H9 (cell line): ENCODE results near the gene PRPF8. TPM values are rescaled to one million over a fixed set of nuclear protein-coding genes. Genes with fewer than 3 reads are reported as not detected.

Experiments
- DNase-seq: peaks from one replicate; pipeline ENCODE4 v3.0.0-alpha.2; 2017
- H2AFZ ChIP-seq: one replicate; pipeline ENCODE4 v1.6.1; 2013; ENCODE audit warnings: mild to moderate bottlenecking, low read length, control low read depth, moderate library complexity
- H2AK5ac ChIP-seq: 2 replicates; pipeline ENCODE4 v1.6.1; 2013; ENCODE audit warnings: low read length, control low read depth, mixed read lengths; ENCODE audit not compliant: insufficient read length
- H2BK120ac ChIP-seq: one replicate; pipeline ENCODE4 v1.6.1; 2013; ENCODE audit warnings: low read depth, mild to moderate bottlenecking, low read length, control low read depth, inconsistent platforms; ENCODE audit not compliant: poor library complexity, severe bottlenecking
- H2BK12ac ChIP-seq: 2 replicates; pipeline ENCODE4 v1.6.1; 2013; ENCODE audit warnings: low read length, control low read depth, mixed read lengths, low read depth; ENCODE audit not compliant: insufficient read length
- H2BK15ac ChIP-seq: 2 replicates; pipeline ENCODE4 v1.6.1; 2013; ENCODE audit warnings: low read depth, low read length, control low read depth
- H2BK20ac ChIP-seq: one replicate; pipeline ENCODE4 v1.6.1; 2013; ENCODE audit warnings: low read depth, mild to moderate bottlenecking, low read length, control low read depth, inconsistent platforms; ENCODE audit not compliant: poor library complexity, severe bottlenecking
- H2BK5ac ChIP-seq: 2 replicates; pipeline ENCODE4 v1.6.1; 2013; ENCODE audit warnings: low read length, control low read depth, mixed read lengths; ENCODE audit not compliant: insufficient read length
- H3K14ac ChIP-seq: 2 replicates; pipeline ENCODE4 v1.6.1; 2013; ENCODE audit warnings: low read length, control low read depth; ENCODE audit not compliant: insufficient read depth
- H3K18ac ChIP-seq: 2 replicates; pipeline ENCODE4 v1.6.1; 2013; ENCODE audit warnings: low read depth, mild to moderate bottlenecking, mixed read lengths, low read length, control low read depth; ENCODE audit not compliant: insufficient read length
- H3K23ac ChIP-seq: 2 replicates; pipeline ENCODE4 v1.6.1; 2013; ENCODE audit warnings: low read length, control low read depth, mixed read lengths, low read depth; ENCODE audit not compliant: insufficient read length
- H3K23me2 ChIP-seq: 2 replicates; pipeline ENCODE4 v1.6.1; 2013; ENCODE audit warnings: low read depth, mild to moderate bottlenecking, mixed read lengths, low read length, control low read depth; ENCODE audit not compliant: insufficient read length, poor library complexity, severe bottlenecking
- H3K27ac ChIP-seq: 2 replicates; pipeline ENCODE4 v1.5.1; 2013; ENCODE audit warnings: low read length, control low read depth, mixed read lengths, low read depth; ENCODE audit not compliant: insufficient read length
- H3K27me3 ChIP-seq: 2 replicates; pipeline ENCODE4 v1.6.1; 2013; ENCODE audit warnings: low read length, control low read depth, inconsistent platforms; ENCODE audit not compliant: insufficient read depth
- H3K4ac ChIP-seq: 2 replicates; pipeline ENCODE4 v1.6.1; 2013; ENCODE audit warnings: low read depth, mild to moderate bottlenecking, control low read depth, inconsistent platforms, low read length, moderate library complexity
- H3K4me1 ChIP-seq: 2 replicates; pipeline ENCODE4 v1.6.1; 2013; ENCODE audit warnings: low read length, control low read depth, inconsistent platforms; ENCODE audit not compliant: insufficient read depth
- H3K4me2 ChIP-seq: 2 replicates; pipeline ENCODE4 v1.6.1; 2013; ENCODE audit warnings: low read length, control low read depth, mixed read lengths; ENCODE audit not compliant: insufficient read length, insufficient read depth
- H3K56ac ChIP-seq: 2 replicates; pipeline ENCODE4 v1.6.1; 2013; ENCODE audit warnings: low read depth, mild to moderate bottlenecking, mixed read lengths, low read length, control low read depth; ENCODE audit not compliant: insufficient read length
- H3K79me1 ChIP-seq: 2 replicates; pipeline ENCODE4 v1.6.1; 2013; ENCODE audit warnings: low read depth, mild to moderate bottlenecking, moderate library complexity, low read length, control low read depth, inconsistent platforms; ENCODE audit not compliant: insufficient read depth, poor library complexity, severe bottlenecking
- H3K79me2 ChIP-seq: 2 replicates; pipeline ENCODE4 v1.6.1; 2013; ENCODE audit warnings: low read length, control low read depth, inconsistent platforms; ENCODE audit not compliant: insufficient read depth
- H3K9ac ChIP-seq: 2 replicates; pipeline ENCODE4 v1.6.1; 2013; ENCODE audit warnings: low read length, control low read depth, mixed read lengths; ENCODE audit not compliant: insufficient read length; ENCODE audit errors: extremely low read depth
- H3K9me3 ChIP-seq: one replicate; pipeline ENCODE4 v1.6.1; 2013; ENCODE audit warnings: low read depth, low read length, inconsistent platforms; ENCODE audit not compliant: control insufficient read depth
- H3T11ph ChIP-seq: one replicate; pipeline ENCODE4 v1.6.1; 2013; ENCODE audit warnings: mild to moderate bottlenecking, low read length, control low read depth, inconsistent platforms
- H4K20me1 ChIP-seq: one replicate; pipeline ENCODE4 v1.6.1; 2013; ENCODE audit not compliant: control insufficient read depth, insufficient read length, insufficient read depth
- H4K5ac ChIP-seq: 2 replicates; pipeline ENCODE4 v1.6.1; 2013; ENCODE audit warnings: low read depth, mild to moderate bottlenecking, mixed read lengths, low read length, control low read depth; ENCODE audit not compliant: insufficient read length
- H4K8ac ChIP-seq: replicated peaks from 2 replicates; pipeline ENCODE4 v1.6.1; 2013; ENCODE audit warnings: low read length, control low read depth, mixed read lengths, low read depth; ENCODE audit not compliant: insufficient read length
- H4K91ac ChIP-seq: 2 replicates; pipeline ENCODE4 v1.6.1; 2013; ENCODE audit warnings: low read depth, mild to moderate bottlenecking, moderate library complexity, mixed read lengths, low read length, control low read depth; ENCODE audit not compliant: insufficient read length
- H3K27ac Mint-ChIP-seq, 3 experiments: 2 replicates in 2 of 3; 3 replicates in 1 of 3; pipeline ENCODE4 v1.8.0; 2020 to 2021; ENCODE audit warnings: mixed read lengths in 3 of 3, mild to moderate bottlenecking in 1 of 3, moderate library complexity in 1 of 3
- H3K27me3 Mint-ChIP-seq: 2 replicates; pipeline ENCODE4 v1.8.0; 2021; ENCODE audit warnings: low read depth, mild to moderate bottlenecking, moderate library complexity, mixed read lengths
- H3K36me3 Mint-ChIP-seq, 3 experiments: 2 replicates in 2 of 3; 3 replicates in 1 of 3; pipeline ENCODE4 v1.8.0; 2020 to 2021; ENCODE audit warnings: low read depth in 3 of 3, mixed read lengths in 3 of 3; ENCODE audit not compliant: insufficient read depth in 1 of 3
- H3K4me1 Mint-ChIP-seq, 2 experiments: 2 replicates each; pipeline ENCODE4 v1.8.0; 2020; ENCODE audit warnings: mixed read lengths in 2 of 2
- H3K4me3 Mint-ChIP-seq, 2 experiments: 2 replicates in 1 of 2; 3 replicates in 1 of 2; pipeline ENCODE4 v1.8.0; 2020 to 2021; ENCODE audit warnings: mild to moderate bottlenecking in 2 of 2, mixed read lengths in 2 of 2, moderate library complexity in 1 of 2
- H3K9me3 Mint-ChIP-seq, 2 experiments: 2 replicates in 1 of 2; 3 replicates in 1 of 2; pipeline ENCODE4 v1.8.0; 2020; ENCODE audit warnings: mild to moderate bottlenecking in 2 of 2, mixed read lengths in 2 of 2, moderate library complexity in 1 of 2
- WGBS: extraction: QIAGEN DNeasy Blood & Tissue Kit; methylation state at CpG from one replicate; pipeline ENCODE4 v1.1.7; 2013; ENCODE audit warnings: missing lambda C conversion rate, low lambda C conversion rate, mixed read lengths; ENCODE audit not compliant: insufficient read length; ENCODE audit errors: extremely low coverage; 5-methylcytosine and 5-hydroxymethylcytosine counted together
- total RNA-seq: library from RNA; stranded (reverse); gene quantifications from 2 replicates; pipeline ENCODE4 v1.2.1, GENCODE V29; 2021
- TF ChIP-seq, protein P1 (sequence below): fragments of 200-600 bp; sonication (generic); conservative IDR thresholded peaks from 3 replicates; pipeline ENCODE4 v1.8.0; 2021; ENCODE audit warnings: antibody characterized with exemption, mild to moderate bottlenecking

PRPF8 gene
- total RNA-seq, 1 experiment from 2014 or later = 408 TPM

DNA sequence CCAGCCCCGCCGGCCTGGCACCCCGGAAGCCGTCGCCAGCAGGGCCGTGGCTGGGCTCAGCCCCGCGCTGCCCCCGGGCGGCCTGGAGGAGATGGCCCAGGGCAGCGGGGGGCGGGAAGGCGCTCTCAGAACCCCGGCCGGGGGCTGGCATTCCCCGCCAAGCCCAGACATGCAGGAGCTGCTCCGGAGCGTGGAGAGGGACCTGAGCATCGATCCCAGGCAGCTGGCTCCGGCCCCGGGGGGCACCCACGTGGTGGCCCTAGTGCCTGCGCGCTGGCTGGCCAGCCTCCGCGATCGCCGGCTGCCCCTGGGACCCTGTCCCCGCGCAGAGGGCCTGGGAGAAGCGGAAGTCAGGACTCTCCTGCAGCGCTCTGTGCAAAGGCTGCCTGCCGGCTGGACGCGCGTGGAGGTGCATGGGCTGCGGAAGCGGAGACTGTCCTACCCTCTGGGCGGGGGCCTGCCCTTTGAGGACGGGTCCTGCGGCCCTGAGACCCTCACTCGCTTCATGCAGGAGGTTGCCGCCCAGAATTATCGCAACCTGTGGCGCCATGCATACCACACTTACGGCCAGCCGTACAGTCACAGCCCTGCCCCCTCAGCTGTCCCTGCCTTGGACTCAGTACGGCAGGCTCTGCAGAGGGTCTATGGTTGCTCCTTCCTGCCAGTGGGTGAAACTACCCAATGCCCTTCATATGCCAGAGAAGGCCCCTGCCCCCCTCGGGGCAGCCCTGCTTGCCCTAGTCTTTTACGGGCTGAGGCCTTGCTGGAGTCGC is 40.4 kb upstream of the PRPF8 start:
- Histone ChIP-seq H3K18ac (no peak overlapping the region), H2AK5ac (no peak overlapping the region), H3K23ac (no peak overlapping the region), H3K4me2 (peak overlapping the region; percentile 25), H3K56ac (no peak overlapping the region), H2BK15ac (no peak overlapping the region), H2BK20ac (no peak overlapping the region), H3K27ac (no peak overlapping the region), H3K14ac (no peak overlapping the region; the same call in 1 of the 2 replicates), H3K27me3 (no peaks in the 10 kb centered on the region), H2AFZ (no peak overlapping the region), H4K8ac (no peak overlapping the region), H4K20me1 (no peaks in the 10 kb centered on the region), H3K23me2 (peaks cover 4% of the 10 kb centered on the region), H2BK5ac (no peak overlapping the region), H3K9me3 (no peaks in the 10 kb centered on the region), H3K79me1 (no peaks in the 10 kb centered on the region), H3K4me1 (no peaks in the 10 kb centered on the region), H3K4ac (no peak overlapping the region), H3T11ph (no peak overlapping the region), H3K79me2 (no peaks in the 10 kb centered on the region), H2BK12ac (no peak overlapping the region), H2BK120ac (no peak overlapping the region), H4K5ac (no peak overlapping the region), H4K91ac (no peak overlapping the region), H3K9ac (no peak overlapping the region)
- no peak for DNase-seq
- H3K36me3 Mint-ChIP-seq = peaks cover 0 to 9% (median 0%) of the 10 kb centered on the region in 3 experiments; a peak in 4 of 7 replicates
- H3K4me1 Mint-ChIP-seq = peaks cover 2 to 4% of the 10 kb centered on the region in 2 experiments; a peak in 1 of 4 replicates
- TF ChIP-seq, protein P1, sequence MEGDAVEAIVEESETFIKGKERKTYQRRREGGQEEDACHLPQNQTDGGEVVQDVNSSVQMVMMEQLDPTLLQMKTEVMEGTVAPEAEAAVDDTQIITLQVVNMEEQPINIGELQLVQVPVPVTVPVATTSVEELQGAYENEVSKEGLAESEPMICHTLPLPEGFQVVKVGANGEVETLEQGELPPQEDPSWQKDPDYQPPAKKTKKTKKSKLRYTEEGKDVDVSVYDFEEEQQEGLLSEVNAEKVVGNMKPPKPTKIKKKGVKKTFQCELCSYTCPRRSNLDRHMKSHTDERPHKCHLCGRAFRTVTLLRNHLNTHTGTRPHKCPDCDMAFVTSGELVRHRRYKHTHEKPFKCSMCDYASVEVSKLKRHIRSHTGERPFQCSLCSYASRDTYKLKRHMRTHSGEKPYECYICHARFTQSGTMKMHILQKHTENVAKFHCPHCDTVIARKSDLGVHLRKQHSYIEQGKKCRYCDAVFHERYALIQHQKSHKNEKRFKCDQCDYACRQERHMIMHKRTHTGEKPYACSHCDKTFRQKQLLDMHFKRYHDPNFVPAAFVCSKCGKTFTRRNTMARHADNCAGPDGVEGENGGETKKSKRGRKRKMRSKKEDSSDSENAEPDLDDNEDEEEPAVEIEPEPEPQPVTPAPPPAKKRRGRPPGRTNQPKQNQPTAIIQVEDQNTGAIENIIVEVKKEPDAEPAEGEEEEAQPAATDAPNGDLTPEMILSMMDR = no peak
- H3K4me3 Mint-ChIP-seq = peak overlapping the region; percentile 63 to 72
- no CpG with 5 or more reads among the region's 51 CpGs for whole genome bisulfite sequencing
- H3K27me3 Mint-ChIP-seq = peaks cover 2% of the 10 kb centered on the region; the same call in 1 of the 2 replicates
- no peaks in the 10 kb centered on the region; a peak in 1 of 5 replicates for H3K9me3 Mint-ChIP-seq
- H3K27ac Mint-ChIP-seq = no peak overlapping the region; a peak in 1 of 7 replicates
